ENCODE measurements around the gene TWNK.
A peak's percentile ranks its signal among the peaks of the same experiment; 100 is the strongest.
"Not testable (repeated sequence)": the region's sequence is repeated elsewhere in the genome, so short reads cannot be mapped to it uniquely, and the experiment has no call there.

TWNK gene

GRCh38 chr10:100975397-100975796, 11.9 kb upstream of the TWNK start:
- not testable (repeated sequence) for DNase-seq

GRCh38 chr10:100976906-100977305, 10.4 kb upstream of the TWNK start:
- DNase-seq: no peak

- no peak for DNase-seq
Measured at GRCh38 chr10:100977436-100977835, 9.9 kb upstream of the TWNK start.

- DNase-seq: no peak
Measured at GRCh38 chr10:100978121-100978900, 9.0 kb upstream of the TWNK start.

GRCh38 chr10:100978901-100979195, 8.5 kb upstream of the TWNK start:
- DNase-seq: no peak

GRCh38 chr10:100979791-100980272, 7.5 kb upstream of the TWNK start:
- DNase-seq: no peak

GRCh38 chr10:100980311-100980710, 7.0 kb upstream of the TWNK start:
- DNase-seq: no peak

- no peak for DNase-seq
Measured at GRCh38 chr10:100980711-100981110, 6.6 kb upstream of the TWNK start.

GRCh38 chr10:100981178-100981772, 6.1 kb upstream of the TWNK start:
- no peak for DNase-seq

GRCh38 chr10:100982916-100983830, 4.2 kb upstream of the TWNK start:
- no peak for DNase-seq

- peak; percentile 9 for DNase-seq
Measured at GRCh38 chr10:100983868-100984671, 3.3 kb upstream of the TWNK start.

- DNase-seq: peak; percentile 15
Measured at GRCh38 chr10:100984672-100985177, 2.6 kb upstream of the TWNK start.

- DNase-seq: no peak
Measured at GRCh38 chr10:100985336-100985735, 2.0 kb upstream of the TWNK start.

- DNase-seq: no peak
Measured at GRCh38 chr10:100986623-100986951, 756 bp upstream of the TWNK start.

GRCh38 chr10:100987685-100988049, 324 bp downstream of the TWNK start:
- no peak for DNase-seq

GRCh38 chr10:100988166-100988565, 823 bp downstream of the TWNK start:
- DNase-seq: no peak

GRCh38 chr10:100989088-100989487, 1.7 kb downstream of the TWNK start:
- DNase-seq: no peak

GRCh38 chr10:100993986-100994708, 6.8 kb downstream of the TWNK start:
- no peak for DNase-seq

- no peak for DNase-seq
Measured at GRCh38 chr10:100995181-100995580, 7.8 kb downstream of the TWNK start.

- DNase-seq: peak; percentile 42
Measured at GRCh38 chr10:100996678-100997359, 9.5 kb downstream of the TWNK start.
